ENCODE data around the gene RBM28. TPM values are rescaled to one million over a fixed set of nuclear protein-coding genes. Genes with fewer than 3 reads are reported as not detected.

RBM28 gene
- total RNA-seq, 1 experiment from 2014 or later, result 45.3 TPM

GRCh38 chr7:128304212-128304611, 39.5 kb downstream of the RBM28 start:
- no peaks in the 10 kb centered on the region for H3K9me2 ChIP-seq (replicated peaks; ENCODE audit: low read length)
- BruUV-seq (replicated peaks), result no TSS peak
- peak overlapping the region; percentile 25; the same call in 1 of the 2 replicates for H3K27ac ChIP-seq (ENCODE audit: low read length)
- H3K9ac ChIP-seq (ENCODE audit: low read length), result no peak overlapping the region
- no peaks in the 10 kb centered on the region for H4K20me1 ChIP-seq (ENCODE audit: low read length)
- no peaks in the 10 kb centered on the region for H3K9me3 ChIP-seq (ENCODE audit: low read length)
- no peak overlapping the region for H2AFZ ChIP-seq (ENCODE audit: low read length)
- no peak overlapping the region for H3K4me2 ChIP-seq (ENCODE audit: low read length)
- ATAC-seq (peak; percentile 48), DNase-seq (peak; percentile 16)
- no peaks in the 10 kb centered on the region for H3K79me2 ChIP-seq (ENCODE audit: low read length)
- CTCF ChIA-PET, result no interaction called here
- no peaks in the 10 kb centered on the region for H3K27me3 ChIP-seq (ENCODE audit: low read length)
- intact Hi-C loops (cut with micrococcal nuclease), result no loop called here
- H3K4me1 ChIP-seq (ENCODE audit: insufficient read depth, low read length), result no peaks in the 10 kb centered on the region
- peaks cover 40% of the 10 kb centered on the region for H3K36me3 ChIP-seq (ENCODE audit: low read depth, low read length)
- no peak for TF ChIP-seq EZH2 (IDR thresholded peaks at IDR 0.05; ENCODE audit: low read length, unreplicated experiment)
- no peak for TF ChIP-seq CTCF (conservative IDR thresholded peaks at IDR 0.05; ENCODE audit: low read depth, low read length)
- TF ChIP-seq EZH2phosphoT487 (IDR thresholded peaks at IDR 0.05; ENCODE audit: borderline replicate concordance, low read length), result no peak
- no peak overlapping the region for H3K4me3 ChIP-seq (ENCODE audit: low read length)
- POLR2A ChIA-PET (ENCODE audit: unreplicated experiment), result no interaction called here
- no peaks in the 10 kb centered on the region for H3F3A ChIP-seq (ENCODE audit: low read length, unreplicated experiment)

GRCh38 chr7:128303643-128304042, 40.1 kb downstream of the RBM28 start:
- Histone ChIP-seq H3K27ac (ENCODE audit: low read length) (no peak overlapping the region), H3F3A (ENCODE audit: low read length, unreplicated experiment) (no peaks in the 10 kb centered on the region), H3K36me3 (ENCODE audit: low read depth, low read length) (peaks cover 38% of the 10 kb centered on the region), H2AFZ (ENCODE audit: low read length) (no peak overlapping the region), H3K9me3 (ENCODE audit: low read length) (no peaks in the 10 kb centered on the region), H3K79me2 (ENCODE audit: low read length) (no peaks in the 10 kb centered on the region), H3K27me3 (ENCODE audit: low read length) (no peaks in the 10 kb centered on the region), H4K20me1 (ENCODE audit: low read length) (no peaks in the 10 kb centered on the region), H3K9me2 (replicated peaks; ENCODE audit: low read length) (no peaks in the 10 kb centered on the region), H3K4me3 (ENCODE audit: low read length) (no peak overlapping the region), H3K4me2 (ENCODE audit: low read length) (no peak overlapping the region), H3K9ac (ENCODE audit: low read length) (no peak overlapping the region), H3K4me1 (ENCODE audit: insufficient read depth, low read length) (no peaks in the 10 kb centered on the region)
- CTCF ChIA-PET, result no interaction called here
- no peak for DNase-seq
- intact Hi-C loops (cut with micrococcal nuclease), result no loop called here
- no TSS peak for BruUV-seq (replicated peaks)
- no peak for ATAC-seq
- POLR2A ChIA-PET (ENCODE audit: unreplicated experiment), result no interaction called here
- no peak for TF ChIP-seq EZH2 (IDR thresholded peaks at IDR 0.05; ENCODE audit: low read length, unreplicated experiment)
- TF ChIP-seq CTCF (conservative IDR thresholded peaks at IDR 0.05; ENCODE audit: low read depth, low read length), result no peak
- TF ChIP-seq EZH2phosphoT487 (IDR thresholded peaks at IDR 0.05; ENCODE audit: borderline replicate concordance, low read length), result no peak

GRCh38 chr7:128303133-128303532, 40.6 kb downstream of the RBM28 start:
- ChIA-PET CTCF (no interaction called here), POLR2A (ENCODE audit: unreplicated experiment) (interaction anchor here (0.5 kb wide), 1 partner anchor 66 kb away, joined by 4 read pairs; no protein-coding TSS in a partner anchor)
- no peak overlapping the region for H3K4me2 ChIP-seq (ENCODE audit: low read length)
- no peak for TF ChIP-seq EZH2 (IDR thresholded peaks at IDR 0.05; ENCODE audit: low read length, unreplicated experiment)
- no peaks in the 10 kb centered on the region for H3F3A ChIP-seq (ENCODE audit: low read length, unreplicated experiment)
- ATAC-seq, result no peak
- H3K4me3 ChIP-seq (ENCODE audit: low read length), result no peak overlapping the region
- H3K9ac ChIP-seq (ENCODE audit: low read length), result no peak overlapping the region
- DNase-seq, result no peak
- BruUV-seq (replicated peaks), result no TSS peak
- H3K27ac ChIP-seq (ENCODE audit: low read length), result no peak overlapping the region
- H3K36me3 ChIP-seq (ENCODE audit: low read depth, low read length), result peaks cover 36% of the 10 kb centered on the region
- no peaks in the 10 kb centered on the region for H3K4me1 ChIP-seq (ENCODE audit: insufficient read depth, low read length)
- H3K9me3 ChIP-seq (ENCODE audit: low read length), result no peaks in the 10 kb centered on the region
- H3K79me2 ChIP-seq (ENCODE audit: low read length), result no peaks in the 10 kb centered on the region
- H2AFZ ChIP-seq (ENCODE audit: low read length), result no peak overlapping the region
- no peaks in the 10 kb centered on the region for H3K27me3 ChIP-seq (ENCODE audit: low read length)
- no peaks in the 10 kb centered on the region for H4K20me1 ChIP-seq (ENCODE audit: low read length)
- intact Hi-C loops (cut with micrococcal nuclease), result no loop called here
- H3K9me2 ChIP-seq (replicated peaks; ENCODE audit: low read length), result no peaks in the 10 kb centered on the region

All from PC-3 (cell line).